Measurements from ENCODE around the gene INHBA.

Gene INHBA

DNA sequence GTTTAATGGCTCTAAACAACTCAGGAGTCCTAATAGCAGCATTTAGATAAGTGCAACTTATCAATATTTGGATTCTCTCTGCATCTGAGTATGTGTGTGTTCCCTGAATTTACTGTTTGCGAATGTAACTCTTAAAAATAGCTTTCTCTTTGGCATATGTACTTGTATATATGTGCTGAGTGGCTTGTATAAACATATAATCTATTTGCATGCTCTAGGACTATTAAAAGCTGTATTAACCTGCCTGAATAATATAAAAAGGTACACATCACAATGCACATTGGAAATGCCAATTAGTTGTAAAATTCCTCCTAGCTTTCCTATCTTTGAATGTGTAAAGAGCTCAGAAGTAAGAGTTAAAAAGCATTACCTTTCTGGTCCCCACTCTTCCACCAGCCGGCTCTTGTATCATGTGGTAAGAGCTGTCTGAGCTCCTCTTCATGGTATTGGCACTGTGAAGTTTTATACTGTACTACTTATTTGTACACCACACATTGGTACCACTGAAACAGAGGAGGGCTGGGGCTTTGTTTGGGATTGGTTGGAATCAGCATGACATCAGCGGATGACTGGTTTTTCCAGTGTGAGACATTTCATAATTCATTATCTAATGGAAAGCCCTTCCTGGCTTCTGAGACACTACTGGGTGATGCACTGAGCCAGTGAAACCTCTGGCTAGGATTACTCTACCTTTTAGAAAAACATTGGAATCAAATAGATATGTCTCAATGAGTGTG, at the start of gene INHBA:
TSS of gene INHBA (minus strand) at position 456 of the 737 bp plus-strand sequence. CDS start 2,716 bp downstream, outside the sequence.
- no peak for DNase-seq

DNA sequence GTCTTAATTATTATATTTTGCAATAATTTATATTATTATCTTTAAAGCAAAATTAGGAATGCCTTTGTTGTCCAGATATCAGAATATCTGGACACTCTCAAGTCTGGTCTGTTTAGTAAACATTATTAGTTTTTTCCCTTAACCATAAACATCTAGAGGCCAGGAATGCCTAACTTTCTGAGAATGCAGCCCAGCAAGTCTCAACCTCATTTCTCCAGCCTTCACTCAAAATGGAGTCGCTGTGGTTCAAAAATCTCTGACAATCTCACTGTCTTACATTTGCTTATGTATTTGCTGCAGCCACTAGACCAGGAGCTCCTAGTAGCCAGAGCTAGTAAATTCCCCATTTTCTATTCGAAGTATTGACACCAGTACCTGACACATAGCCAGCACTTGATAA, 49.7 kb upstream of the INHBA start:
- no peak for DNase-seq

DNA sequence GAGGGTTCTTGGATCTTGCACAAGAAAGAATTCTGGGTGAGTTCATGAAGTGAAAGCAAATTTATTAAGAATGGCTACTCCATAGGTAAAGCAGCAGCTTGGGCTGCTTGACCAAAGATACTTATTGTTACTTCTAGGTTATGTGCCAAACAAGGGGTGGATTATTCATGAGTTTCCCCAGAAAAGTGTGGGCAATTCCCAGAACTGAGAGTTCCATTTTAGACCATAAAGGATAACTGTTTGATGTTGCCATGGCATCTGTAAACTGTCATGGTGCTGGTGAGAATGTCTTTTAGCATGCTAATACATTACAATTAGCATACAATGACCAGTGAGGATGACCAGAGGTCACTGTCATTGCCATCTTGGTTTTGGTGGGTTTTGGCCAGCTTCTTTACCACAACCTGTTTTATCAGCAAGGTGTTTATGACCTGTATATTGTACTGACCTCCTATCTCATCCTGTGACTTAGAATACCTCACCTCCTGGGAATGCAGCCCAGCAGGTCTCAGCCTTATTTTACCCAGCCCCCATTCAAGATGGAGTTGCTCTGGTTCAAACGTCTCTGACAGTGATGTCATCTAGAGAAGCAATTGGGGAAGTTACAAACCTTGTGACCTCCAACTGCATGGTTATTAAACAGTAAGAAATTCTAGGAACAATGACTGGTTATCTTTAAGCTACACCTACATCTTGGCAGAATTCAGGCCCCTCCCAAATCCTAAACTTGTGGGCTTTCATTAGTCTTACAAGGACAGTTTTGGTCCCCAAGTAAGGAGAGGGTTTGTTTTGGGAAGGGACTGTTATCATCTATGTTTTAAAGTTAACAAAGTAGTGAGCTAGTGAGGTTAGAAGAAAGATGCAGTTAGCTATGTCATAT, 48.0 kb upstream of the INHBA start:
- DNase-seq = no peak

DNA sequence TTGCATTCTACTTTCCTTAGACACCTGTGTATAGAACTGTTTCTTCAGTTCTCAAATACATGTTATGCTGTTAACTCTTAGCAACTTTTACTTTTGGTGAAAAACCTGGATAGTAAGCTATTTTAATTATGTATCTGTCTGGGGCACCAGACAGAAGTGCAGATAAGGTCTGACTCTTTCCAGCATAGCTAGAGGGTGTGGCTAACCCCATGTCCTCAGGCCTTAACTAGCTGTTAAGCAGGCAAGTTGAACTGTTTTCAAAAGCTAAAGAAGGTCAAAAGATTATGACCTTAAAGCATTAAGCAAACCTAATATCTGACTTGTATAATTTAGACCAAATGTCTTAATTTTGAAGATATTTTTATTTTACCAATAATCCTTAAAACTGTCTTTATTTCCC, 45.1 kb upstream of the INHBA start:
- DNase-seq = no peak

DNA sequence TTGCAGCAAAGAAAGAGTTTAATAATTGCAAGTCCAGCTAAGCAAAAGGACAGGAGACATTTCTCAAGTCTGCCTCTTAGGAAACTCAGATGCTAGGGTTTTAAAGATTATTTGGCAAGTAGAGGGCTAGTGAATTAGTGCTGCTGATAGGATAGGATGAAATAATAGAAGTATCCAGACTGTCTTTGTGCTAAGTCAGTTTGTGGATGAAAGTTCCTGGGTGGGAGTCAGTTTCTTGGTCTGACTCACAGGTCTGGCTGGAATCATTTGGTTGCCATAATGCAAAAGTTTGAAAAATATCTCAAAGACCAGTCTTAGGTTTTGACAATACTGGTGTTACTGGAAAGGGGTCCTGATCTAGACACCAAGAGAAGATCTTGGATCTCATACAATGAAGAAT, 42.6 kb upstream of the INHBA start:
- no peak for DNase-seq

DNA sequence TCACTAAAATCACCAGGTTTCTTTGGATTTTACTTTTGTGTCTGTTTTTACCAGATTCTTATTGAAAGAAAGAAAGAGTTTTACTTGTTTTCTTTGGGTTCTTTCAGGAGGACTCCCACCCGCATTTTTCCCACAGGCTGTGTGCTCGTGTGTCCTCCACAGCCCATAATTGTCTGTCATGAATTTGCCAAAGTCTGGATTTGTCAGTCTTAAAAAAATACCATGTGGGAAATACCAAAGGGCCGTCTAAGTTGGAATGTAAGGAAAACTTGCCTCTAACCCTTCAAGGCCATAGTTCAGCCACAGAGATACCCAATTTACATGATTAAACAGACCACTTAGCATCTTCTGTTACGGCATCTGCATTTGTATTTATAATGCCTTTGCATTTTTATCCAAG, 41.3 kb upstream of the INHBA start:
- no peak for DNase-seq

DNA sequence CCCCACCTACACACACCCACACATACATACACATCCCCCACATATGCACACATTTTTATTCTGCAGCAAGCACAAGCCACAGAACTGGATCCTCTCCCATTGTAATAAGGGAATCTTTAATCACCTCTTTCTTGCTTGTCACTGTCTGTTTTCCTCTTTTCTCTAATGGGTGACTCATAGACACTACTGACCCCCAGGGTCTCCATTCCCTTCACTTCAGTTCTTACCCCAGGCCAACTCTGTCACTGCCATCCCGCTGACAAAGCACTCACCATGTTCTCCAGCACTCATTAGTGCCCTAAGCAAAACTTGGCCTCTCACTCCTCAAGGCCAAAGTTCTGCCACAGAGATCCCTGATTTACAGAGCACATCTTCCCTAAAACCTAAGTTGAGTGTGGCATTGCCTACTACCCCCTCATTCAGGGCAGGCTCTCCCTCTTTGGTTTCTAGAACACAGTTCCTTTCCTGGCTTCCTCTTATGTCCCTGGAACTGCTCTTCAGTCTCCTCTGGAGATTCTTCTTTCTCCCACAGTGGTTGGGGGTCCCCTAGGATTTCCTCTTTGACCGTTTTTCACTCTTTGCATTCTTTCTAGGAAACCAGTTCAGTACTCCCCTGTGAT, 39.6 kb upstream of the INHBA start:
- DNase-seq = no peak

DNA sequence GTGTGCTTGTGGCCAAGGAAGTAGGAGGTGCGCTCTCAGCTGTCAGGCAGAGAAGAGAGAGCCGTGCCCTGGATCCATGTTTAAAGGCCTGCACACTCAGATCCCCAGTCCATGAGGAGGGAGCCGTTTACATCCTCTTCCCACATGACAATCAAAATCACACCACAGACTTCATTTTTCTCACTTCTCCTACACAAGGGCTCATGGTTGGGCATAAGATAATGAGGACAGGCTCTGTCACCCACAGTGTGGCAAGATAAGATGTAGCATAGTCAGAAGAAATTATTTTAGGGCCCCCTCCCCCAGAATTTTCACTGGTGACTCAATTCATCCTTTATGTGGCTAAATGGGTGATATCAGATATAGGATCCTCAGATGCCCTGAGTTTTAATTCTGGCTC, 35.9 kb upstream of the INHBA start:
- no peak for DNase-seq

DNA sequence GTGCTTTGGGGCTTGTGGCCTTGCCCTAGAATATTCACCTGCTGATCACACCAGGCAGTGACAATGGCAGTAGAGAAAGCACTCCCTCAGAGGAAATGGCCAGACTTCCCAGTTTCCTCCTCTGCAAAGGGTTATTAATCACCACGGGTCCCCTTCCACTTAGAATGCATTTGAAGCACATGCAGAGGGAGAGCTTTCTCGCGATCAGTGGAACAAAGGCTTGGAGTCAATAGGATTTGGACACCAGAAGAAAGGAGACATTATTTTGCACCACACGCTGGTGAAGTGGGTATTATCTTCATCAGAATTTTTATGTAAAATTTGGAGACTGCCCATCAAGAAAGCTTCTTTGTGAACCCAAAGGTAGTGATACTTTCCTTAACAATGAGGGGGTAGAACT, 35.4 kb upstream of the INHBA start:
- no peak for DNase-seq

DNA sequence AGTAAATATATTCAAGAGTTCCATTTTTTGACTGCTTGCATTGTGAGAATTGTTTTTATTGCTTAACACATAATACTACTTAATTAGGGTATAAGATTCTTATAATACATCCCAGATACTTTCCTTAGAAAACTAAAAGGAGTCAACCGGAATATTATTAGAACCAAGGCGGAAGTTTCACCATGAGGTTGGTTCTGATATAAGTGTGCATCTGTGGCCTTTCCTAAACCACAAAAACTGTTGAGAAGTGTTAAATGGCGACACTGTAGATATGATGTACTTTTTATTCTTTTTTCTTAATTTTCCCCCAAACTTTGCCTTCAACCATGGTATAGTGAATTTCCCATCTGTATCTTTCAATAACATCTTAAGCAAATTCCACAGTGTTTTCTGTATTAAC, 32.3 kb upstream of the INHBA start:
- no peak for DNase-seq

DNA sequence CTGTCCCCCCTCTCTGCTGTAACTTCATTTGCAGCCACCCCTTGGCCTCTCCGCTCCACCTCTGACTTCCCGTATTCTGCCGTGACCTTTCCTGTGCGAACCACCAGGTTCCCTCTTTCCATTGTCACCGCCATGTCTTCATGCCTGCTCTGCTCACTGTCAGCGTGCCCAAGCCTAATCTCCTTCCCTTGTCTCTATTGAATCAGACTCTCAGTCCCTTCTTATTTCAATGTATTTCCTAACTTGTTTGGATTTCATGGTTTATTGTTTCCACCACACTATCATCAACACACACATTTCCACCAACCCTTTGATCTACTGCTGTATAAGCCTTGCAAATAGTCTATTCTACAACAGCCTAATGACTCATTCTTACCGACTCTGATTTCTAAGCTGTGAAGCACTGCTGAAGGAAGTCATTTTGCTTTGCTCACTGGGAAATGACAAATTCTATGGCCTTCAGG, 30.0 kb upstream of the INHBA start:
- no peak for DNase-seq

DNA sequence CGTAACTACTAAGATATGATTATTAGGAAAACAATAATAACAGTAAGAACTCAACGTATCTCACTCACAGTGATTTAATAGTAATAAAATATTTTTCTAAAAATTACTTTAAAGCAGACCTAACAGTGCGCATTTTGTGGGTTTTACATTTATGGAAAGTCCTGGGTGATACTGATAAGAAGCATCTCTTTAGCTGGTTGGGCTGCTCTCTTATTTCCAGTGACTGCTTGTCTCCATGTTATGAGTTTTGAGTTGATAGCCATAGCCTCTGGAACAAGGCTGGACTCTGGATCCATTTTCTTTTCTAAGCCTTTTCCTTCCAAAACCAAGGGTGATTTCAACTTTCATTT, 29.5 kb upstream of the INHBA start:
- DNase-seq = no peak

DNA sequence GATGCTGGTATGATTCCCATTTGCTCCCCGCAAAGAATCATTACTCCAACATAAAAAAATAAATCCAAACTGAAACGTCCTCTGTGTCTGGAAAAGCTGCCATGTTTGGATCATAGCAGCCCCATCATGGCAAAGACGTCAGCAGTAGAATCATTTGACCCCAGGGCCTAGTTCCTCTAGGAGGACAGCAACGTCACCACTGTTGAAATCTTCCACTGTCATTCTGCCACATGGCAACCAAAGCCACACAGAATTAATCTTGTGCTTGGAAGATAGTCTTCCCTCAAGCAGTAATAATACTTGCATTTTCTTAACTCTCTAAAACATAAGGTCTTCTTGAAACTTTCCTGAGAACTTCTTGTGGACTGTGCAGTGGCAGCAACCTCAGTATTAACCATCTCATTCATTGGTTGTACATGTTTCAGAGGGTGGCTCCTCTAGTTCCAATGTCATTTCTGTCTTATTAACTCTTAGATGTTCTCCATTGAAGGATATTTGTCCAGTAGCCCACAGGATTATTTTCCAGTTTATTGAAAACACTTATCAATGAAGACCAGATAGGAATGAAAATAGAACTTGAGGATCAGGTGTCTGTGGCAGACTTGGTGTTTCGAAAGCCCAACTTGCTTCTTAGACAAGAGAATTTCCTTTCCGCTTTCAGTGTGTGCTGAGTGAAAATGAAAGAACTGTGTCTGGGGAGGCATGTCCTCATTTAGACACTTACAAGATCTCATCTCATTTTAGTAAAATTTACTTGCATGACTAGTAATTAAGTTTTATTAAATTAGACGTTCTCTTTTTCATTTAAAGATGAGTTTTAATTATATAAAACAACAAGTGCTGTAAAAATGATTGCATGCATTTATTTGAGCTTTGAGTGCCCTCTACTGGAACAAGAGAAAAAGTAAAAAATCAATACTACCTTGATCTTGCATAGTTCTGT, 28.9 kb upstream of the INHBA start:
- DNase-seq = peak; percentile 12

DNA sequence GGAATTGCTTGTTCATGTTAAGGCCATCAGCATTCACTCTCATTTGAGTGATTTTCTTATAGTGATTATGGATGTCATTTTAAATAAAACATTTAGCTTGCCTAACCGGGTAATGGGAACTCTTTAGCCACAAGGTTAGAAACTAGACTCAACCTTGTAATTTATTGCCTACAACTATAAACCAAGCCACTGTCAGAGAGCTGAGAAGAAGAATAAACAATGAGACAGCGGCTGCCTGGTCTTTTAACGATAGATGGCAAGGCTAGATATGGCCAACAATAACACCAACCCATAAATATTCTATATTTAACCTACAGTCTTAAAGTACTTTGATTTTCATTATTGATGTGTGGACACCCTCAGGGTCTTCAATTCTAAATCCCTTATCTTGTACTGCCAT, 27.8 kb upstream of the INHBA start:
- DNase-seq = no peak

DNA sequence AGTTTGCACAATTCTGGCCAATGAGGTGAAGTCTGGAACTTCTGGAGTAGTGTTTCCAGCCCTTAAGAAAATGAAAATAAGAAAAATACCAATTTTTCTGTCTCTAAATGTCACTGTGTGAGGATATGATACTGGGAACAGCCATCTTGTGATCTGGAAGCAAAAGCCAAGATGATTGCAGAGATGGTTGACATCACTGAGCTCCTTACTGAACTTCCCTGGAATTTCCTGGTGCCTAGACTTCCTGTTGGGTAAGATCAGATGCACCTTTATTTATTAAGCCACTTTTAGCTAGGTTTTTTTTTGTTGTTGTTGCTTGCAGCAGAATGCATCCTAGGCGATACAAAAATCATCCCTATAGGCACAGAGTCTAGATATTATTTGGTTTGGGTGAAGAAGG, 27.3 kb upstream of the INHBA start:
- no peak for DNase-seq

DNA sequence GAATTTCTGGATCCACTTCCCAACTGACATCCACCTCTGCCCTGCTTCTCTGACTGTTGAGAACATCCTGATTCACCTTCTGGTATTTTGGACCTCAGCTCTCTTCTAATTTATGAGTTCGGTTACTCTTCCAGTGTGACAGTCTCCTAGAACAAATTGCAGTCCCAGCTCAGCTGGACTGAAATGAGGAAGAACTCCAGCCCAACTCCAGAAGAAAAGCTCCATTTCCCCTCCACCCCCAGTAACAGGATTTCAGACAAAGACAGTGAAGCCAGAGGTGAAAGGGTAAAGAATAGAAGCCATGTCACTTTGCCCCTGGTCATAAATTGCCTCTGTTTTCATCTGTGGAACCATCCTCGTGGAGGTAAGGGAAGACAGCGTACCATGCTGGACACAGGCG, 26.2 kb upstream of the INHBA start:
- DNase-seq = no peak

DNA sequence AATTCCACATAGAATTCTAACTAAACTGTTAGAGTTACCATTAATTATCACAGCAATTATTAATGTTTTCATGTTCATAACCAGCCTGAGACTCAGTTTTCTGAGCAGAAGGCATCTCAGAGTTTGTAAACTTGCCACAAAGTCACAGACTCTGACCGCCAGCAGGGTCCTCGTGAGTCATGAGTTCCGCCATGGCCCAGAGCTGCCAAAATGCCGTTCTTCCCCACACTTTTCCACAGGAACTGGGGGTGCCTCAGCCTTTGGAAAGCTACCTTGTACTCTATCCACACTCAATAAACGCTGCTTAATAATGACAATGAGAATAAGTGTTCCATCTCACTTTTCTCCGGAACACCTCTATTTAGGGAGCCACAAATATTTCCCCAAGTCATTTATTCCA, 22.1 kb upstream of the INHBA start:
- no peak for DNase-seq

DNA sequence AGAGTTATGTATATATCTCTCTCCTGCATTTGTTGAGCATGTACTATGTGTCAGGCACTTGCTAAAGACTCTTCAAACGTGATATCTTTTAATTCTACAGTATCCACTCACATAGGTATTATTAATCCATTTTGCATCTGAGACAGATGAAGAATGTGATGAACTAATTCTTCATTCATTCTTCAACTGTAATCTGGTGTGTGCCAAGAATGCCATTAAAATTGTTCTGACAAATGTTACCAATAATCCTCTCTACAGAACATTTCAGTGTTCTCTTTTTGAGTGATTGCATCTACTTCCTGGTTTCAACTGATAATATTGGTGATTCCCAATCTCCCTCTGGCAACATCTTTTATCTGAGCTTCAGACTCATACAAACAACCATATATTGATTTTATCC, 18.0 kb upstream of the INHBA start:
- DNase-seq = no peak

DNA sequence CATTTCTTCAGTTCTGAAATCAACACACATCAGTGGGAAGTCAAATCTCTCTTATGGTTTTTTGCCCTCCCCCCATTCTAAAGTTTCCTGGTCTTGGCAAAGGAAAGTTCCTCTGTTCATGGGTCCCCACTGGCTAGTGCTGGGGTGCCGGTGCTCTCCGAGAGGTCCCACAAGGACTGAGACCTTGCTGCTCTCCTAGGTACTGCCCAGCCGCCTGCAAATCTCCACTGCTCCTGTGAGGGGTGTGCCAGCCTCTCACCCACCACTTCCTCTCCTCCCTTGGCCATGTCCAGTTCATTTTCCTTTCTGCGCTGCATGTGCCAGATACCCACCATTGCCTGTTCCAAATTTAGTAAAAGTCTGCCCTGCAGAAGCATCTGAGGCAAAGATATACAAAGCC, 17.2 kb upstream of the INHBA start:
- no peak for DNase-seq

DNA sequence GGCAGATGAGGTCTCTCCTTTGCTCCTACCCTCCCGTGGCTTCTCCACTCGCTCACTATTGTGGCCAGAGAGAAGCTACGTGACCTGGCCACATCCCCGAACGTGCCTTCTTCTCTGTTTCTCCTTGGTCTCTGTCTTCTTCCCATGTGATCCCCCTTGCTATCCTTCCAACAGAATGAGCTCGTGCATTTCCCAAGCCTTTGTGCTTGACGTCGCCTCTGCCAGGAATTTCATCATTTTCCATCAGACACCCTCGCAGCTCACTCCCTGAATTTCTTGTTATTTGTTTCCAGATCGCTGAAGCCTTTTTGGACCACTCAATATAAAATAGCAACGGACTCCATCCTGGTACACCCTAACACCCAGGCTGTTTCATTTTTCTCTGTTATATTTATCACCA, 13.8 kb upstream of the INHBA start:
- DNase-seq = no peak

DNA sequence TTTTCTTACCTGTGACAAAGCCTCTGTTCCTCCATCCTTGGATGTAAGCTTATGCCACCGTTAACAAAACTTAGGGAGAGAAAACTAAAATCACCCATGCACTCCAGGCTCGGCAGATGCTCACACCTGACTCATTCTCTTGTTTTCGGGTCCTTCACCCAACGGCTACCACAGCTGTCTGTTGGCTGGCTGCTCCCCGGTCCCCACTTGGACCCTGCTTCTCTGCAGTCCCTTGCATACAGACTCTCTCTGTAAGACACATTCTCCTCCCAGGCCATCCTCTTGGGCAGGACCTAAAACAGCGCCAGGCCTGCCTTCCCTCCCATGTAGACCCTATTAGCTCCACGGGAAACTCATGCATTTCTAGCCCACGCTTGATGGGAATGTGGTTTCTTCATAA, 12.1 kb upstream of the INHBA start:
- DNase-seq = no peak

DNA sequence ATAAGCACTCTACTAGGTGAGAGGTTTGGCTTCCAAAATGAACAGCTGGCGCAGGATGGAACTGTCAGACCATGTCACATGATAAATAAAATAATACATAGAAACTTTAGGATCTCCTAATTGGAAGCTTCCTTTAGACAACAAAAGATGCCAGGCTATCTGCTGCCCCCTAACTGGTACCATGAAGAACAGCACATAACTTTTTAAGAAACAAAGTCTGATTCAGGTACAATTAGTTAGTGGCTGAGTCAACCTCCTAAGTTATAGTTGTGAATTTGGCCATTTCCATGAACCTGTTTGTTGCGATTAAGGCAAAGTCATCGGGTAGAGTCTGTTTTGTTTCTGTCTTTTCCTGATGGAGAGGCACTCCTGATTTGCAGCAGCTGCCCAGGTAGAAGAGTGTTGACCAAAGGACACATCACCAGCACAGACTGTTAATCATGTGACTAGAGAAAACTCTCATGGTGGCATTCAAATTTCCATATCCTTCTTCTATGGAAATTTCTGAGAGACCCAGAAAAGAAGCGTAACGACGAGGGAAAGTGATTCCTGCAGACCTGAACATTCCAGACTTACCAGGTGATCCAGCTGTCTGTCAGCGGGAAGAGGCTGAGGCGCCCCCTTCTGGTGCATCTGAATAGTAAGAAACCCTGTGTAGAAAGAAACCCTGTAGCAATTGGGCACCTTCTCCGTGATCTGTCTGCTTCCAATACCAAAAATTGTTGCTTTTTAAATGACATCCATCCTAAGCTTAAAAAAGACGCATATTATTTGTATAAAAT, 8.6 kb upstream of the INHBA start:
- no peak for DNase-seq
